Measurements from ENCODE around the gene ZMYM2. TPM values are rescaled to one million over a fixed set of nuclear protein-coding genes. Genes with fewer than 3 reads are reported as not detected.

Gene ZMYM2
- total RNA-seq (2022; extraction: Qiagen RNA extraction; ENCODE audit: low read depth) = 17.1 to 22.6 TPM (median 19.2 TPM) in 5 replicates

DNA sequence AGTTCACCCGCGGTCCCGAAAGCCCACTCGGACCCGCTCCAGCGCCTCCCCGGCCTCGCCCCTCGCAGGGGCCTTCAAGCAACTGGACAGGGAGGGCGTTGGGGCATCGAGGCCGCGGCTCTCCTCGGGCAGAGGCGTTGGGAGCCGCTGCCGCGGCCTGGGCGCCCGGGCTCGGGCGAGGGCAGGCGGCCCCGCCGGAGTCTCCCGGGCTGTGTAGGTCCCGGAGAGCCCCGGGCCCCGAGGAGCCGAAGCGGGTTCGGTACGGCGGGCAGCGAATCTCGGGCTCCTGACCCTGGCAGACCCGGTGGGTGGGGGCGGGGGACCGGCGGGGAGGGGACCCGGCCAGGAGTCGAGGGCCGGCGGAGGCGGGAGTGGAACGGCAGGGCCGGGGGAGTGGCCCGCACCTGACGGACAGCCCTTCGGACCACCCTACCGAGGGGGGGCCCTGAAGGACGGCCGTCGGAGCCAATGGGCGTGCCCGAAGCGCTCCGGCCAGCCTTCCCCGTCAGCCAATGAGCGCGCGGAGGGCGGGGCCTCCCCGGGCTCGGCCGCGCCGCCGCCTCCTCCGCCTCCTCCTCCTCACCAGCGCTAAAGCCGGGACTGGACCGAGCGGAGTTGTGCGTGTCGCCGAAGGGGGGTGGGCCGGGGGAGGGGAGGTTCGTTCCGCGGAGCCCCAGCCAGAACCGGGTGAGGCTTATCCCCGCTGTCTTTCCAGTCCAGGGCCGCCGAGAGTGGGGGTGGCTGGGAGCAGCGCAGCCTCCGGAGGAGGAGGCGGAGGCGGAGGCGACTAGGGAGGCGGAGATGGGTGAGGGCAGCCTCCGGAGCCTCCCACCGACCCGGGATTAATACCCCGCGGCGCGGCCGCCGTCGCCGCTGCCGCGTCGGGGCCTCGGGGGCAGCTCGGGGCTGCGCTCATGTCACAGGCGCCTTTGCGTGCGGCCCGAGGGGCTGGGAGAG, at the start of gene ZMYM2:
Gene ZMYM2, plus strand, starts transcription at position 573 of the 957 bp plus-strand sequence. CDS start 34,346 bp downstream, outside the sequence.

Other genes starting within 250 kb of the ZMYM2 start
- 44.6 to 51.1 TPM (median 46.8 TPM) in 5 replicates for gene PSPC1, start 175.8 kb upstream of the ZMYM2 start, total RNA-seq (2022; extraction: Qiagen RNA extraction; ENCODE audit: low read depth)
- 4.4 to 7.3 TPM (median 6.4 TPM) in 5 replicates for gene ZMYM5, start 95.1 kb upstream of the ZMYM2 start, total RNA-seq (2022; extraction: Qiagen RNA extraction; ENCODE audit: low read depth)
- gene GJA3, start 202.3 kb downstream of the ZMYM2 start, total RNA-seq (2022; extraction: Qiagen RNA extraction; ENCODE audit: low read depth) = 0.75 to 1.2 TPM (median 1.1 TPM) in 5 replicates
- 0.62 to 1.00 TPM (median 0.86 TPM) in 5 replicates for gene GJB2, start 234.2 kb downstream of the ZMYM2 start, total RNA-seq (2022; extraction: Qiagen RNA extraction; ENCODE audit: low read depth)

Data from A549 treated with GW870086 at 1 μM for 4 hours (cell line).